OCI-LY7 (cell line): ENCODE measurements around the gene TBC1D5.
"Not testable (repeated sequence)": the region's sequence is repeated elsewhere in the genome, so short reads cannot be mapped to it uniquely, and the experiment has no call there.

Experiments used
- CTCF ChIP-seq: fragments of 200-600 bp; sonication (generic); conservative IDR thresholded peaks from 2 replicates; pipeline ENCODE4 v1.5.1; 2014; ENCODE audit warnings: mild to moderate bottlenecking, antibody characterized with exemption, low read length, moderate library complexity, mixed read lengths
- EZH2phosphoT487 ChIP-seq: fragments of 200-600 bp; sonication (generic); IDR thresholded peaks from 2 replicates; pipeline ENCODE4 v1.6.1; 2018; ENCODE audit warnings: low read depth, borderline replicate concordance, mild to moderate bottlenecking, mixed run types, antibody characterized with exemption, low read length, moderate library complexity, mixed read lengths

DNA sequence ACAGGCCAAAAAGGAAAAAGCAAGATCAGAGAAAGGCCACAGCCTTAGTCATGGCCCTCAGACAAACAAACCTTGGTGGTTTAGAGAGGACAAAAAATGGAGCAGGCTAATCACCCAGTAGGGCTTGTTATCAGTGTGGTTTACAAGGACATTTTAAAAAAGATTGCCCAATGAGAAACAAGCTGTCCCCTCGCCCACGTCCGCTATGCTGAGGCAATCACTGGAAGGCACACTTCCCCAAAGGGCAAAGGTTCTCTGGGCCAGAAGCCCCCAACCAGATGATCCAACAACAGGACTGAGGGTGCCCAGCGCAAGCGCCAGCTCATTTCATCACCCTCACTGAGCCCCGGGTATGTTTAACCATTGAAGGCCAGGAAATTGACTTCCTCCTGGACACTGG, 34.9 kb upstream of the TBC1D5 start:
- not testable (repeated sequence) for TF ChIP-seq EZH2phosphoT487, CTCF
